ENCODE results near the gene ALOX5AP.

ALOX5AP gene

DNA sequence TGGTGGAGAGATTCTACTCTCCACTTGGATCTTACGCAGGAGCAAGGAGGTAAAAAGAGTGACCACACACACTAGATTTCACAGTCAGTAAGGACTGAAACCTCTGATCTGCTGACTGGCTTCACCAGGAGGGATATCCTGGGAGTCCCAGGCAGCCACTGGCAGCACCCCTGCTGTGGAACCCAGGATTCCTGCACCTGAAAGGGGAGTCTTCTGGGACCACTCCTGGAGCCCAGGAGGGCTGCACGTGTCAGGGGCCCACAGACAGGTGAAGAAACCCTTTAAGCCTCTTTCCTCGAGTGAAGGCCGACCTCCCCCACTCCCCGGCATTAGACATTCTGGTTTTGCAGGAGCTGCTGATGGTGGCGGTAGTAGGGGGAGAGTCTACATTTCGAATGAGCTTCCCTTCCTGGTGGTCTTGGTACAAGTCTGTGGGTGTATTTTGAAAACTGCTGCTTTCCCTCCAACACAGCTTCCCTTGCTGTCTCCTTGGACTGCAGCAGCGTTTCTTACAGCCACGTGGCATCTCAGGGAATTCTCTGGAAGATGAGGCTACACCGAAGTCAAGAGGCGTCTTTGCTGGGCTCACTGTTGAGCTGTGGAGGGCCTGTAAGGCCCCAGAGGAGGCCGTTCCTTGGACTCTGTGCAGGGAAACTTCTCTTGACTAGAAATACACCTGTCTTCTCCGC is 62.6 kb downstream of the ALOX5AP start:
- DNase-seq (ENCODE audit: low spot score), result no peak

- no peak for DNase-seq (ENCODE audit: low spot score)
Measured at GRCh38 chr13:30798776-30799355, 63.5 kb downstream of the ALOX5AP start.

DNA sequence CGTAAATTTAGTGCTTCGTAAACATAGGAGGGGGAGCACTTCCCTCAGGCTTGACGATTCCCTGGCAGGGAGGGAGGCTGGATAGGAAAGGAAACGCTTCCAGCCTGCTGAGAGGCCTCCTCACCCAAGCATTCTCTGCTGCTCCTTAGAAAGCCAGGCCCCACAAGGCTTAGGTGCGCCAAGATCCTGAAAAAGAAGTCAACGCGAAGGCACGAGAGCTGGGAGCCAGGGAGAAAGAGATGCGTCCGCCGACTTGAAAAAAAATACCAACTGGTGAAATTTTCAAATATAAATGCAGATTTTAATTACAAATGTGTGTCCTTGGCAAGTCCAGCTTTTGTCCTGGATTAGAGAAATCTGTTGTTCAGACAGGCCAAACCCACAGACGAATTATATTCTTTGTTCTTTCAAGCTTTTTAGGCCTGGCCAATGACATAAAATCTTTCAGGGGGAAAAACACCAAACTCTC is 64.0 kb downstream of the ALOX5AP start:
- DNase-seq (ENCODE audit: low spot score), result no peak

DNA sequence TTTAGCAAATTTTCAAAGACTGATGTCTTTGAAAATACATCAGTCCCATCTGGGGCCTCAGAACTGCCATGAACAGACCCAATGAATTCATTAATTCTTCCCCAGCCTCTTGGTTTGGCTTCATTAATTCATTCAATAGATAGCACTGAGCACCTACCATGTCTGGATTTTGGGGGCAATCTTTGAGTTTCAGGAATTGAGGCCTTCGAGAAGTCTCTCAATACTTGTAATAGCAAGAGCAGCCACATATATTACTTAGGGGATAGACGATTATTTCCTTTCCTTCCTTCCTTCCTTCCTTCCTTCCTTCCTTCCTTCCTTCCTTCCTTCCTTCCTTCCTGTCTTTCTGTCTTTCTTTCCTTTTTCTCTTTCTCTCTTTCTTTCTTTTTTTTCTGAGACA is 64.8 kb downstream of the ALOX5AP start:
- no peak for DNase-seq (ENCODE audit: low spot score)

- no peak for DNase-seq (ENCODE audit: low spot score)
Measured at GRCh38 chr13:30802501-30802900, 67.2 kb downstream of the ALOX5AP start.

DNA sequence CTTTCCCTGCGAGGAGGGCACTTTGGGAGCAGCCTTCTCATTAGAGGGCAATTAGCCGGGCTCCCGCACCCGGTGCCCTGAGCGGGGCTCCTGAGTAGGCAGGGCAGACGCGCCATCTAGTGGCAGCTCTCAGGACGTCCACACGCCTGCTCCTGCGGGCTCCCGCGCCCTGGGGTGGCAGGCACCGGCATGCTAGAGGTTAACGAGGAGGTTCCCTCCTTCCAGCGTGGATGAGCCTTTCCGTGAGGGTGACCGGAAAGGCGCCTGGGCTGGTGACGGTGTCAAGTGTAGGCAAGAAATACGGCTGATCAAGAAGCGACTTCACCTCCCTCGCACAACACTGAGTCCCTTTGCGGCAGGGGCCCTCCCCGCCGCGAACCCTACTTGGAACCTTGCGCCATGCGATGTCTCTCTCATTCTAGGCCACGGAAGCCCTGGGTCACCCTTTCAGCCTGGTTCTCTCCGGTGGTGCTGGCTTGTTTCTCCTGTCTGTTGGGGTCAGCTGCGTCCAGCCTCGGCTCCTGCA is 67.7 kb downstream of the ALOX5AP start:
- peak; percentile 78 for DNase-seq (ENCODE audit: low spot score)

DNA sequence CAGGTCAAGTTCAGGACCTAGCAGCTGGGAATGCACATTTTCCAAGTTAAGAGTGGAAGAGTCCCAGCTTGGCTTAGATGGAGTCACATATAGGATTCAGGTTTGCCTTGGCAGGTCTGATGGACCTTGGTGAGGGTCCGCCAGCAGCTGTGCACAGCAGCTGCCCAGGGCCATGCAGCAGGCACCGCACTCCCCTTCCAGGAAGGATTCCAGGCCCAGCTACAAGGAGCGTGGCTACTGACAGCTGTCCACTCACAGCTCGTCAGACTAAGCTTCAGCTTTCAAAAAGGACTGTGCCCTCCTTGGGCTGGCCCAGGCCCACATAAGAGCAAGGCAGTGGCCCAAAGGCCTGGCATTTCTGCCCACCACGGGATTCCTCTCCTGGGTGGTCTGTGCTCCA is 68.4 kb downstream of the ALOX5AP start:
- DNase-seq (ENCODE audit: low spot score), result no peak

DNA sequence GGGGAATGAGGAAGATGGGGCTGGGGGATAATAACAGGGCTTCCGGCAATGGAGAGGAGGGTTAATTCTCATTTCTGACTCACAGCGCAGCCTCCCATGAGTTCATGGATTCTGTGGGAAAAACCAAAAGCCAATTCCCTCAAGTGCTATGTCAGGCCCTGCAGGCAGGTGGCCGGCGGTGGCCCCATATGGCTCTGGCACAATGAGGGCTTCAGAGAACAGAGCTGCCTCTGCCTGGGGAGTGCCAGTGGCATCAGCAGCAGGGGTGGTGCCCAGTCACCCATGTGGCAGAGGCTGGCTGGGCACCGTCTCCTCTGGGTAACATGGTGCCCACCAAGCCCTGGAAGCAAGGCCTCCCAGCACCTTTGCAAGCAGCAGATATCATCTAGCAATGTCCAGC is 69.1 kb downstream of the ALOX5AP start:
- no peak for DNase-seq (ENCODE audit: low spot score)

GRCh38 chr13:30805132-30805537 is 69.8 kb downstream of the ALOX5AP start:
- no peak for DNase-seq (ENCODE audit: low spot score)

GRCh38 chr13:30805603-30806011 is 70.3 kb downstream of the ALOX5AP start:
- peak; percentile 75 for DNase-seq (ENCODE audit: low spot score)

- peak; percentile 40 for DNase-seq (ENCODE audit: low spot score)
Measured at GRCh38 chr13:30806784-30807183, 71.4 kb downstream of the ALOX5AP start.

- no peak for DNase-seq (ENCODE audit: low spot score)
Measured at GRCh38 chr13:30807392-30807791, 72.0 kb downstream of the ALOX5AP start.

DNA sequence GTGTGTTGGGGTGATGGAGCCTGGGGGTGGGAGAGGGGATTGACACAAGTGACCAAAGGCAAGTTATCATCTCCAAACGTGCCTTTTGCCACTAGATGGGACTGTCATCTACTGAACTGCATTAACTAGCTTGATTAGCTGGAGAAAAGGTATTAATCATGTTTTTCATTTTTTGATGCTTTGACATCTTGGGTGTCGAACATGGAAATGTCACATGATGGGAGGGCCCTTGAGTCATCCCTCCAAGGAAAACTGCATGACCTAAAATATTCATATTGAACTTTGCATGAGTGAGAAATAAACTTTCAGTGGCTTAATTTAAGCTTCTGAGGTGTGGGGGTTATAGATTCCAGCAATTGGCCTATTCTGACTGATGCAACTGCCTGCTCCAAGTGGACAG is 73.3 kb downstream of the ALOX5AP start:
- no peak for DNase-seq (ENCODE audit: low spot score)

DNA sequence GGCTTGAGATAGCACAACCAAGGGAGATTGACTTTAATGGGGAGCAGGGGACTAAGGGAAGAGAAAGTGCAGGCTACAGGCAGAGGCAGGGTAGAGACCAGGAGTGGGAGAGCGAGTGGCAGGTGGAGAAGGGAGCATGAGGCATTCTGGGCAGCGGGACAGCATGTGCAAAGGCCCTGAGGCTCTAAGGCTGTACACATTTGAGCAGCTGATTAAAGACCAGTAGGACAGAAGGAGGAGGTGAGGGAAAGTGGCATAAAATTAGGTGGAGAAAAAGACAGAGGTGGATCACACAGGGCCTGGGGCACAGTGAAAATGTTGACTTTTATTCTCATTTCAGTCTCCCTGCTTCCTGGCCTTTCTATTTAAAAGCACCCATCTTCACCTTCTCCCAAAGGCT is 74.4 kb downstream of the ALOX5AP start:
- DNase-seq (ENCODE audit: low spot score), result no peak

GRCh38 chr13:30810261-30810701 is 74.9 kb downstream of the ALOX5AP start:
- DNase-seq (ENCODE audit: low spot score), result no peak

- DNase-seq (ENCODE audit: low spot score), result no peak
Measured at GRCh38 chr13:30810801-30811200, 75.5 kb downstream of the ALOX5AP start.
